ENCODE results near the gene CRIM1. TPM values are rescaled to one million over a fixed set of nuclear protein-coding genes. Genes with fewer than 3 reads are reported as not detected.

CRIM1 gene
- total RNA-seq, 1 experiment from 2014 or later: 24.1 TPM

DNA sequence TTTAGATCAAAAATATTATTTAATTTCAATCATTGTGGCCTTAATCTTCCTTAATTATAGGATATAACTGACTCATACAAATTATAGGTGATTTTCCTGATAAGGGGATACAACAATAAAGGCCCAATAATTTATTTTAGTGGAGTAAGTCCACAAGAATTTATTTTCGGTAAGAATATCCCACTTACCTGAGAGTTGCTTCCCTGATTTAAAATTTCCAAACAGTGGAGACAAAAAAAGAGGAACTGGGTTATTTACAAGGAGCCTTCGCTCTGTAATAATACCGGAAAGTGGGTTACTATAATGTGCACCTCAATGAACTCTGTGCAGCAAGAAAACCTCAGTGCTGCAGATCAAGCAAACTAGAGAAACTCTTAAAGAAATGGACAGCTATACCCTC is 200.2 kb downstream of the CRIM1 start (continued):
- TF ChIP-seq, protein P1, sequence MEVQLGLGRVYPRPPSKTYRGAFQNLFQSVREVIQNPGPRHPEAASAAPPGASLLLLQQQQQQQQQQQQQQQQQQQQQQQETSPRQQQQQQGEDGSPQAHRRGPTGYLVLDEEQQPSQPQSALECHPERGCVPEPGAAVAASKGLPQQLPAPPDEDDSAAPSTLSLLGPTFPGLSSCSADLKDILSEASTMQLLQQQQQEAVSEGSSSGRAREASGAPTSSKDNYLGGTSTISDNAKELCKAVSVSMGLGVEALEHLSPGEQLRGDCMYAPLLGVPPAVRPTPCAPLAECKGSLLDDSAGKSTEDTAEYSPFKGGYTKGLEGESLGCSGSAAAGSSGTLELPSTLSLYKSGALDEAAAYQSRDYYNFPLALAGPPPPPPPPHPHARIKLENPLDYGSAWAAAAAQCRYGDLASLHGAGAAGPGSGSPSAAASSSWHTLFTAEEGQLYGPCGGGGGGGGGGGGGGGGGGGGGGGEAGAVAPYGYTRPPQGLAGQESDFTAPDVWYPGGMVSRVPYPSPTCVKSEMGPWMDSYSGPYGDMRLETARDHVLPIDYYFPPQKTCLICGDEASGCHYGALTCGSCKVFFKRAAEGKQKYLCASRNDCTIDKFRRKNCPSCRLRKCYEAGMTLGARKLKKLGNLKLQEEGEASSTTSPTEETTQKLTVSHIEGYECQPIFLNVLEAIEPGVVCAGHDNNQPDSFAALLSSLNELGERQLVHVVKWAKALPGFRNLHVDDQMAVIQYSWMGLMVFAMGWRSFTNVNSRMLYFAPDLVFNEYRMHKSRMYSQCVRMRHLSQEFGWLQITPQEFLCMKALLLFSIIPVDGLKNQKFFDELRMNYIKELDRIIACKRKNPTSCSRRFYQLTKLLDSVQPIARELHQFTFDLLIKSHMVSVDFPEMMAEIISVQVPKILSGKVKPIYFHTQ (CRISPR knock-in tag; IDR thresholded peaks at IDR 0.05): no peak
- TF ChIP-seq IRF2 (CRISPR knock-in tag; IDR thresholded peaks at IDR 0.05; ENCODE audit: borderline replicate concordance, low read depth): no peak
- TF ChIP-seq, protein P2, sequence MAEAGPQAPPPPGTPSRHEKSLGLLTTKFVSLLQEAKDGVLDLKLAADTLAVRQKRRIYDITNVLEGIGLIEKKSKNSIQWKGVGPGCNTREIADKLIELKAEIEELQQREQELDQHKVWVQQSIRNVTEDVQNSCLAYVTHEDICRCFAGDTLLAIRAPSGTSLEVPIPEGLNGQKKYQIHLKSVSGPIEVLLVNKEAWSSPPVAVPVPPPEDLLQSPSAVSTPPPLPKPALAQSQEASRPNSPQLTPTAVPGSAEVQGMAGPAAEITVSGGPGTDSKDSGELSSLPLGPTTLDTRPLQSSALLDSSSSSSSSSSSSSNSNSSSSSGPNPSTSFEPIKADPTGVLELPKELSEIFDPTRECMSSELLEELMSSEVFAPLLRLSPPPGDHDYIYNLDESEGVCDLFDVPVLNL (CRISPR knock-in tag; IDR thresholded peaks at IDR 0.05; ENCODE audit: borderline replicate concordance, low read depth): no peak
- TF ChIP-seq GABPB1 (CRISPR knock-in tag; IDR thresholded peaks at IDR 0.05): no peak

DNA sequence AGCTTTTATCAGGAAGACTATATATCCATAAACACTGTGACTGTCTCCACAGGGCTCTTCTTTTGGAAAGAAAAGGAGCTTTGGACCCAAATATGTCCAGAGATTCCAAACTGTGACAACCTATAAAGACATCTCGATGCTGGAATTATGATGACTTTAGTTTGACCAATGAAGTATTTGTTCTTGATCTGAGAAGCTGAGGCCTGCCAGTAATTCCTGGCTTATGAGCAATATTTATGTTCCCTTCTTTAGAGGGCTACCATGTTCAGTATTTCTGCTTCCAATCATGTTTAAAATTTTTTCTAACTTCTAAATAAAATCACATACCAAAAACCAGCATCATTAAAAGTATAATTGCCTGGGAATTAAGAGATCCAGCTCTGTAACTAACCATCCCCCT is 201.3 kb downstream of the CRIM1 start:
- Mint-ChIP-seq H3K36me3 (peaks cover 8% of the 10 kb centered on the region), H3K4me1 (peaks cover 22% of the 10 kb centered on the region), H3K4me3 (no peak overlapping the region), H3K9me3 (no peaks in the 10 kb centered on the region), H3K27me3 (ENCODE audit: low read depth) (no peaks in the 10 kb centered on the region), H3K27ac (no peak overlapping the region)
- ChIA-PET CTCF (interaction anchor here (1.7 to 2.7 kb wide), 3 partner anchors 12 to 229 kb away, joined by 5 to 8 read pairs (median 6); no protein-coding TSS in a partner anchor), POLR2A (no interaction called here)
- DNase-seq (ENCODE audit: low spot score) (no peak), ATAC-seq (no peak)
- TF ChIP-seq HMGA2 (CRISPR knock-in tag; IDR thresholded peaks at IDR 0.05) (no peak), ZNF121 (CRISPR knock-in tag; IDR thresholded peaks at IDR 0.05) (no peak), NR3C1 (CRISPR knock-in tag; conservative IDR thresholded peaks at IDR 0.05; ENCODE audit: low read depth) (no peak), FOXJ3 (CRISPR knock-in tag; IDR thresholded peaks at IDR 0.05; ENCODE audit: borderline replicate concordance) (no peak), CREM (CRISPR knock-in tag; IDR thresholded peaks at IDR 0.05) (no peak)
- TF ChIP-seq, protein P3, sequence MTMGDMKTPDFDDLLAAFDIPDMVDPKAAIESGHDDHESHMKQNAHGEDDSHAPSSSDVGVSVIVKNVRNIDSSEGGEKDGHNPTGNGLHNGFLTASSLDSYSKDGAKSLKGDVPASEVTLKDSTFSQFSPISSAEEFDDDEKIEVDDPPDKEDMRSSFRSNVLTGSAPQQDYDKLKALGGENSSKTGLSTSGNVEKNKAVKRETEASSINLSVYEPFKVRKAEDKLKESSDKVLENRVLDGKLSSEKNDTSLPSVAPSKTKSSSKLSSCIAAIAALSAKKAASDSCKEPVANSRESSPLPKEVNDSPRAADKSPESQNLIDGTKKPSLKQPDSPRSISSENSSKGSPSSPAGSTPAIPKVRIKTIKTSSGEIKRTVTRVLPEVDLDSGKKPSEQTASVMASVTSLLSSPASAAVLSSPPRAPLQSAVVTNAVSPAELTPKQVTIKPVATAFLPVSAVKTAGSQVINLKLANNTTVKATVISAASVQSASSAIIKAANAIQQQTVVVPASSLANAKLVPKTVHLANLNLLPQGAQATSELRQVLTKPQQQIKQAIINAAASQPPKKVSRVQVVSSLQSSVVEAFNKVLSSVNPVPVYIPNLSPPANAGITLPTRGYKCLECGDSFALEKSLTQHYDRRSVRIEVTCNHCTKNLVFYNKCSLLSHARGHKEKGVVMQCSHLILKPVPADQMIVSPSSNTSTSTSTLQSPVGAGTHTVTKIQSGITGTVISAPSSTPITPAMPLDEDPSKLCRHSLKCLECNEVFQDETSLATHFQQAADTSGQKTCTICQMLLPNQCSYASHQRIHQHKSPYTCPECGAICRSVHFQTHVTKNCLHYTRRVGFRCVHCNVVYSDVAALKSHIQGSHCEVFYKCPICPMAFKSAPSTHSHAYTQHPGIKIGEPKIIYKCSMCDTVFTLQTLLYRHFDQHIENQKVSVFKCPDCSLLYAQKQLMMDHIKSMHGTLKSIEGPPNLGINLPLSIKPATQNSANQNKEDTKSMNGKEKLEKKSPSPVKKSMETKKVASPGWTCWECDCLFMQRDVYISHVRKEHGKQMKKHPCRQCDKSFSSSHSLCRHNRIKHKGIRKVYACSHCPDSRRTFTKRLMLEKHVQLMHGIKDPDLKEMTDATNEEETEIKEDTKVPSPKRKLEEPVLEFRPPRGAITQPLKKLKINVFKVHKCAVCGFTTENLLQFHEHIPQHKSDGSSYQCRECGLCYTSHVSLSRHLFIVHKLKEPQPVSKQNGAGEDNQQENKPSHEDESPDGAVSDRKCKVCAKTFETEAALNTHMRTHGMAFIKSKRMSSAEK (CRISPR knock-in tag; IDR thresholded peaks at IDR 0.05; ENCODE audit: borderline replicate concordance): no peak

DNA sequence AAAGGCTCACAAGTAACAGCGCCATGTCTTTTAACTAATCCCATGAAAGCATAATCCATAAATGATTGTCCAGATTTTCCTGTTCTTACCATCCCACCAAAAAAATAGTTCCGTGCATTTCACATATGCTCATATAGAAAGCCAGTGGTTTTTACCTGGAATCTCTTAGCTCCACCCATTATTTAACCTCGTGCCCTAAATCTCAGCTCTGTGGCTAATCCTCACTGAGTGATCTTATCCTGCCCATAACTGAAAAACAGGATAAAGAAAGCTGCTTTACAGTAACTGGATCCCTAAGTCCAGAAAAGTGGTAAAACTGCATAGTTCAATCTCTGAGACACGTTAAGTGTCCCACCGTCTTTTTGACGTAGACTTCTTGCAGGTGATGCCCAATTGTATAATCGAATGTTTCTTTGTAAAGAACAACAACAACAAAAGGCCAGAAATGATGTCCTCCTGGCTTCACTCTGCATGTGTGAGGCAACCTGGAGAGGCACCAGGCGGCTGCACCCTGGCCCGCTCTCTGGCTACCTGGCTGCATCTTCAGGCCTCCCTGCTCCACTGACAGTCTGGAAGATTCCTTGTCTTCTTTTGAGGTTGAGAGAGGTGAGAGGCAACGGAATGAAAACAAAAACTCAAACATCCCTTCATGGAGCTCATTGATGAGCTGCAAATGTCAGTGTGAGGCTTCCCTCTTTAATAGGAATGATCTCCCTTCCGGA is 203.8 kb downstream of the CRIM1 start:
- H3K9me3 Mint-ChIP-seq: no peaks in the 10 kb centered on the region
- H3K36me3 Mint-ChIP-seq: peaks cover 4% of the 10 kb centered on the region
- H3K4me1 Mint-ChIP-seq: peaks cover 41% of the 10 kb centered on the region
- no peaks in the 10 kb centered on the region for H3K27me3 Mint-ChIP-seq (ENCODE audit: low read depth)
- CTCF ChIA-PET: interaction anchor here (0.5 to 1.5 kb wide), 6 partner anchors 10 to 226 kb away, joined by 3 to 5 read pairs (median 3); partner anchors contain the start of gene CRIM1
- peak overlapping the region; percentile 38 for H3K27ac Mint-ChIP-seq
- ATAC-seq (peak; percentile 79), DNase-seq (ENCODE audit: low spot score) (no peak)
- no peak overlapping the region for H3K4me3 Mint-ChIP-seq
- TF ChIP-seq ZNF423 (CRISPR knock-in tag; IDR thresholded peaks at IDR 0.05): peak; percentile 82
- TF ChIP-seq, protein P4, sequence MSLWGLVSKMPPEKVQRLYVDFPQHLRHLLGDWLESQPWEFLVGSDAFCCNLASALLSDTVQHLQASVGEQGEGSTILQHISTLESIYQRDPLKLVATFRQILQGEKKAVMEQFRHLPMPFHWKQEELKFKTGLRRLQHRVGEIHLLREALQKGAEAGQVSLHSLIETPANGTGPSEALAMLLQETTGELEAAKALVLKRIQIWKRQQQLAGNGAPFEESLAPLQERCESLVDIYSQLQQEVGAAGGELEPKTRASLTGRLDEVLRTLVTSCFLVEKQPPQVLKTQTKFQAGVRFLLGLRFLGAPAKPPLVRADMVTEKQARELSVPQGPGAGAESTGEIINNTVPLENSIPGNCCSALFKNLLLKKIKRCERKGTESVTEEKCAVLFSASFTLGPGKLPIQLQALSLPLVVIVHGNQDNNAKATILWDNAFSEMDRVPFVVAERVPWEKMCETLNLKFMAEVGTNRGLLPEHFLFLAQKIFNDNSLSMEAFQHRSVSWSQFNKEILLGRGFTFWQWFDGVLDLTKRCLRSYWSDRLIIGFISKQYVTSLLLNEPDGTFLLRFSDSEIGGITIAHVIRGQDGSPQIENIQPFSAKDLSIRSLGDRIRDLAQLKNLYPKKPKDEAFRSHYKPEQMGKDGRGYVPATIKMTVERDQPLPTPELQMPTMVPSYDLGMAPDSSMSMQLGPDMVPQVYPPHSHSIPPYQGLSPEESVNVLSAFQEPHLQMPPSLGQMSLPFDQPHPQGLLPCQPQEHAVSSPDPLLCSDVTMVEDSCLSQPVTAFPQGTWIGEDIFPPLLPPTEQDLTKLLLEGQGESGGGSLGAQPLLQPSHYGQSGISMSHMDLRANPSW (CRISPR knock-in tag; conservative IDR thresholded peaks at IDR 0.05; ENCODE audit: low read depth): no peak
- POLR2A ChIA-PET: interaction anchor here (1.1 kb wide), 1 partner anchor 38 kb away, joined by 3 read pairs; the partner anchor contains the start of gene FEZ2
